ENCODE results near the gene TMEM45B.
"Not testable (repeated sequence)": the region's sequence is repeated elsewhere in the genome, so short reads cannot be mapped to it uniquely, and the experiment has no call there.

The TMEM45B gene

GRCh38 chr11:129836979-129837378, 21.3 kb downstream of the TMEM45B start:
- DNase-seq (ENCODE audit: low read depth, low spot score): no peak
- TF ChIP-seq FOXP2 (optimal IDR thresholded peaks at IDR 0.05; ENCODE audit: control extremely low read depth, extremely low read length, insufficient read depth) (no peak), POLR2AphosphoS5 (IDR thresholded peaks at IDR 0.05; ENCODE audit: borderline replicate concordance, low read depth, low read length) (no peak), EZH2 (IDR thresholded peaks at IDR 0.05) (no peak)
- Histone ChIP-seq H3K9me3 (ENCODE audit: low read depth, low read length) (no peaks in the 10 kb centered on the region), H3K4me3 (no peak overlapping the region), H3K36me3 (ENCODE audit: insufficient read depth, low read length) (no peaks in the 10 kb centered on the region), H3K27ac (no peak overlapping the region), H3K9ac (ENCODE audit: insufficient read length) (no peak overlapping the region)

- no peak for DNase-seq (ENCODE audit: low read depth, low spot score)
- no peak for TF ChIP-seq FOXP2 (optimal IDR thresholded peaks at IDR 0.05; ENCODE audit: control extremely low read depth, extremely low read length, insufficient read depth)
- no peak for TF ChIP-seq POLR2AphosphoS5 (IDR thresholded peaks at IDR 0.05; ENCODE audit: borderline replicate concordance, low read depth, low read length)
- Histone ChIP-seq H3K4me3 (no peak overlapping the region), H3K36me3 (ENCODE audit: insufficient read depth, low read length) (no peaks in the 10 kb centered on the region), H3K27ac (no peak overlapping the region), H3K9me3 (ENCODE audit: low read depth, low read length) (no peaks in the 10 kb centered on the region), H3K9ac (ENCODE audit: insufficient read length) (no peak overlapping the region)
These were observed 24.6 kb downstream of the TMEM45B start for GRCh38 chr11:129840236-129840635.

- Histone ChIP-seq H3K9ac (ENCODE audit: insufficient read length) (no peak overlapping the region), H3K9me3 (ENCODE audit: low read depth, low read length) (no peaks in the 10 kb centered on the region), H3K27ac (no peak overlapping the region), H3K4me3 (no peak overlapping the region), H3K36me3 (ENCODE audit: insufficient read depth, low read length) (no peaks in the 10 kb centered on the region)
- TF ChIP-seq POLR2AphosphoS5 (IDR thresholded peaks at IDR 0.05; ENCODE audit: borderline replicate concordance, low read depth, low read length) (no peak), FOXP2 (optimal IDR thresholded peaks at IDR 0.05; ENCODE audit: control extremely low read depth, extremely low read length, insufficient read depth) (no peak), EZH2 (IDR thresholded peaks at IDR 0.05) (no peak)
- no peak for DNase-seq (ENCODE audit: low read depth, low spot score)
These were observed 26.5 kb downstream of the TMEM45B start for GRCh38 chr11:129842138-129842537.

- Histone ChIP-seq H3K9ac (ENCODE audit: insufficient read length) (no peak overlapping the region), H3K9me3 (ENCODE audit: low read depth, low read length) (no peaks in the 10 kb centered on the region), H3K36me3 (ENCODE audit: insufficient read depth, low read length) (no peaks in the 10 kb centered on the region), H3K27ac (no peak overlapping the region), H3K4me3 (no peak overlapping the region)
- DNase-seq (ENCODE audit: low read depth, low spot score): peak; percentile 5
- no peak for TF ChIP-seq EZH2 (IDR thresholded peaks at IDR 0.05)
- no peak for TF ChIP-seq FOXP2 (optimal IDR thresholded peaks at IDR 0.05; ENCODE audit: control extremely low read depth, extremely low read length, insufficient read depth)
- no peak for TF ChIP-seq POLR2AphosphoS5 (IDR thresholded peaks at IDR 0.05; ENCODE audit: borderline replicate concordance, low read depth, low read length)
These were observed 31.1 kb downstream of the TMEM45B start for GRCh38 chr11:129846508-129847335.

GRCh38 chr11:129847361-129847760, 31.7 kb downstream of the TMEM45B start:
- not testable (repeated sequence) for H3K4me3 ChIP-seq; H3K9ac ChIP-seq (ENCODE audit: insufficient read length); H3K9me3 ChIP-seq (ENCODE audit: low read depth, low read length); H3K36me3 ChIP-seq (ENCODE audit: insufficient read depth, low read length); H3K27ac ChIP-seq; DNase-seq (ENCODE audit: low read depth, low spot score)

- no peaks in the 10 kb centered on the region for H3K36me3 ChIP-seq (ENCODE audit: insufficient read depth, low read length)
These were observed 33.9 kb downstream of the TMEM45B start for GRCh38 chr11:129849447-129850130.

GRCh38 chr11:129852125-129852740, 36.6 kb downstream of the TMEM45B start:
- no peaks in the 10 kb centered on the region for H3K9me3 ChIP-seq (ENCODE audit: low read depth, low read length)
- H3K27ac ChIP-seq: no peak overlapping the region
- no peak for DNase-seq (ENCODE audit: low read depth, low spot score)
- no peak overlapping the region for H3K4me3 ChIP-seq
- no peak overlapping the region for H3K9ac ChIP-seq (ENCODE audit: insufficient read length)
- no peaks in the 10 kb centered on the region for H3K36me3 ChIP-seq (ENCODE audit: insufficient read depth, low read length)
- TF ChIP-seq EZH2 (IDR thresholded peaks at IDR 0.05): no peak
- TF ChIP-seq POLR2AphosphoS5 (IDR thresholded peaks at IDR 0.05; ENCODE audit: borderline replicate concordance, low read depth, low read length): no peak
- TF ChIP-seq FOXP2 (optimal IDR thresholded peaks at IDR 0.05; ENCODE audit: control extremely low read depth, extremely low read length, insufficient read depth): no peak

More at GRCh38 chr11:129849447-129850130, 33.9 kb downstream of the TMEM45B start:
- Histone ChIP-seq H3K27ac (no peak overlapping the region), H3K9ac (ENCODE audit: insufficient read length) (no peak overlapping the region), H3K9me3 (ENCODE audit: low read depth, low read length) (no peaks in the 10 kb centered on the region), H3K4me3 (no peak overlapping the region)
- no peak for DNase-seq (ENCODE audit: low read depth, low spot score)
- TF ChIP-seq POLR2AphosphoS5 (IDR thresholded peaks at IDR 0.05; ENCODE audit: borderline replicate concordance, low read depth, low read length) (no peak), EZH2 (IDR thresholded peaks at IDR 0.05) (no peak), FOXP2 (optimal IDR thresholded peaks at IDR 0.05; ENCODE audit: control extremely low read depth, extremely low read length, insufficient read depth) (no peak)

- no peak for DNase-seq (ENCODE audit: low read depth, low spot score)
- Histone ChIP-seq H3K9ac (ENCODE audit: insufficient read length) (no peak overlapping the region), H3K36me3 (ENCODE audit: insufficient read depth, low read length) (no peaks in the 10 kb centered on the region), H3K9me3 (ENCODE audit: low read depth, low read length) (no peaks in the 10 kb centered on the region), H3K4me3 (no peak overlapping the region), H3K27ac (no peak overlapping the region)
- TF ChIP-seq FOXP2 (optimal IDR thresholded peaks at IDR 0.05; ENCODE audit: control extremely low read depth, extremely low read length, insufficient read depth): no peak
- no peak for TF ChIP-seq POLR2AphosphoS5 (IDR thresholded peaks at IDR 0.05; ENCODE audit: borderline replicate concordance, low read depth, low read length)
- TF ChIP-seq EZH2 (IDR thresholded peaks at IDR 0.05): no peak
These were observed 38.0 kb downstream of the TMEM45B start for GRCh38 chr11:129853518-129854231.
